Keratinocyte (primary cell): ENCODE results near the gene MSGN1.

Source experiments
- CTCF ChIP-seq, 3 experiments: IDR thresholded peaks in 1 of 3; conservative IDR thresholded peaks in 1 of 3; optimal IDR thresholded peaks in 1 of 3; 2 replicates in 2 of 3; 3 replicates in 1 of 3; pipeline versions ENCODE3 to v1.5.1; 2011; ENCODE audit warnings: low read length in 3 of 3, mild to moderate bottlenecking in 3 of 3, moderate library complexity in 2 of 3, control low read depth in 1 of 3, inconsistent platforms in 1 of 3; ENCODE audit not compliant: insufficient read depth in 2 of 3; ENCODE audit errors: extremely low read depth in 1 of 3
- EZH2 ChIP-seq: IDR thresholded peaks from one replicate; pipeline ENCODE4 v1.6.1; 2012; ENCODE audit warnings: inconsistent platforms, mild to moderate bottlenecking, low read length, moderate library complexity

GRCh38 chr2:17768894-17769293 lies 47.4 kb upstream of the MSGN1 start:
- no peak for TF ChIP-seq CTCF (optimal IDR thresholded peaks at IDR 0.05 in 1 of 3, IDR thresholded peaks at IDR 0.05 in 1 of 3, conservative IDR thresholded peaks at IDR 0.05 in 1 of 3; ENCODE audit: extremely low read depth in 1 of 3, insufficient read depth in 2 of 3, low read length in 3 of 3)
- no peak for TF ChIP-seq EZH2
